ENCODE results near the gene PAPSS2.

Gene PAPSS2

GRCh38 chr10:87790185-87790584 lies 130.5 kb downstream of the PAPSS2 start:
- no peak for DNase-seq (ENCODE audit: low read depth in 2 of 2)

DNA sequence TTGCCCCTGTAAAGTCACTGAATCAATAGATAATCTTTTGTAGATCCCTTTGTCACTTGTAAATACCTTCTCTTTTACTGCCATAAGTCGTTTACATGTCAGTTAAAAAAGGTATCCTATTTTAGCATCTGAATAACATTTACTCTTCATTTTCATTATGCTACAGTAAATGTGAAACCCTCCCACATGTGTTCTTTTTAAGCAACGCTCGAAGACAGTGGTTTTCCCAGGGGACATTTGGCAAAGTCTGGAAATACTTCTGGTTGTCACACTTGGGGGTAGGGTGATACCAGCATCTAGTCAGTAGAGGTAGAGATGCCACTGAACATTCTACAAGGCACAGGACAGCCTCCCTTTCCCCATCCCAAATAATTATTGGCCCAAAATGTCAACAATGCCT lies 134.6 kb downstream of the PAPSS2 start:
- DNase-seq (ENCODE audit: low read depth in 2 of 2), result no peak
